SK-N-MC (cell line): Measurements from ENCODE around the gene FDX2.

Experiments
- DNase-seq: peaks from one replicate; pipeline ENCODE4 v3.0.0-alpha.2; 2011; ENCODE audit warnings: low read depth, low spot score
- H3K27ac ChIP-seq: fragments of 200-600 bp; sonication (generic); 2 replicates; pipeline ENCODE4 v1.5.1; 2016; ENCODE audit warnings: mixed run types
- H3K36me3 ChIP-seq: fragments of 200-600 bp; sonication (generic); 2 replicates; pipeline ENCODE4 v1.6.1; 2017; ENCODE audit warnings: antibody characterized with exemption, low read length, mixed read lengths; ENCODE audit not compliant: insufficient read depth
- H3K4me3 ChIP-seq: fragments of 200-600 bp; sonication (generic); 2 replicates; pipeline ENCODE4 v1.5.1; 2016
- H3K9ac ChIP-seq: fragments of 200-600 bp; sonication (generic); 2 replicates; pipeline ENCODE4 v1.8.0; 2017; ENCODE audit warnings: mixed run types, mixed read lengths; ENCODE audit not compliant: insufficient read length
- H3K9me3 ChIP-seq: fragments of 200-600 bp; sonication (generic); 2 replicates; pipeline ENCODE4 v1.6.1; 2017; ENCODE audit warnings: low read depth, mild to moderate bottlenecking, antibody characterized with exemption, low read length, moderate library complexity, mixed read lengths
- EZH2 ChIP-seq: fragments of 200-600 bp; sonication (generic); IDR thresholded peaks from one replicate; pipeline ENCODE4 v1.6.1; 2017; ENCODE audit warnings: antibody characterized with exemption
- FOXP2 ChIP-seq: optimal IDR thresholded peaks from 2 replicates; pipeline ENCODE3; 2011; ENCODE audit warnings: mild to moderate bottlenecking, moderate library complexity; ENCODE audit not compliant: insufficient read depth; ENCODE audit errors: extremely low read length, control extremely low read depth
- POLR2AphosphoS5 ChIP-seq: IDR thresholded peaks from 2 replicates; pipeline ENCODE4 v1.6.1; 2012; ENCODE audit warnings: mild to moderate bottlenecking, low read depth, low read length, borderline replicate concordance

The FDX2 gene

GRCh38 chr19:10325732-10326131, 9.9 kb upstream of the FDX2 start:
- no peak overlapping the region for H3K27ac ChIP-seq
- no peak overlapping the region for H3K9ac ChIP-seq
- no peak overlapping the region for H3K4me3 ChIP-seq
- peaks cover 84% of the 10 kb centered on the region for H3K36me3 ChIP-seq
- H3K9me3 ChIP-seq, result no peaks in the 10 kb centered on the region
- no peak for DNase-seq
- no peak for TF ChIP-seq EZH2
- TF ChIP-seq FOXP2, result no peak
- no peak for TF ChIP-seq POLR2AphosphoS5

DNA sequence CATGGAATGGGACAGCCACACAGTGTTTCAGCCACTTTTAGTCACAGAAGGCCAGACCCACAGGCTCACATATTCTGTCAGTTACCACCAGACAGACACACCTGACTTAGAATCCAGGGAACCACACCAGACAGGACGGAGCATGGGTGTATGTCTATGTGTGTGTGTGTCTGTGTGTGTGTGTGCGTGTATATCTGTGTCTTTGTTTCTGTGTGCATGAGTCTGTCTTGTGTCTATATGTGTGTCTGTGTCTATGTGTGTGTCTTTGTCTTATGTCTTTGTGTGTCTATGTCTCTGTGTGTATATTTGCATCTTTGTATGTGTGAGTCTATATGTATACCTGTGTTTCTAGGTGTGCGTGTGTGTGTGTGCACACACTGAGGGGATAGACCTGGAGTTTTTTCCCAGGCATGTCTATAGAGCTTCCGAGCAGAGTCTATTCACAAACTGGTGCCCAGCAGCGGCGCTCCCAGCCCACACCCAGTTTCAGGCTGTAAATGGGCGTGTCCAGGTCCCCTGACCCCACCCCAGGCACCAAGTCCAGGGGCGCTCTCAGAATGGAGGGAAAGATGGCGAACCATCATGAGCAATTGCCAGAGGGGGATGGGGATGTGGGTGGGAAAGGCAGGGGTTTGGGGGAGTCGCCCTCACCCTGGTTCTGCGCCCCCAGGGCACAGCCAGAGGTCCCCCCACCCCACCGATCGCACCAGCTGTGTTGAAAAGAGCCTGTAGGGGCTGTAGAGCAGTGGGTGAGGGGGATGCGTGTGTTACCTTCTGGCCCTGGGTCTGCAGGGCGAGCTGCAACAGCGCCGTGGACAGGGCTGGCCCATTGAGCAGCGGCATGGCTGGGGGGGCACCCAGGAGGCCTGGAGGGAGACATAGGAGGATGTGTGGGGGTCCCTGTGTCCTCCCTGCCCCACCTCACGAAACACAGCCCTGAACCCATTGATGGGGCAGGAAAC, 6.3 kb upstream of the FDX2 start:
- H3K27ac ChIP-seq, result no peak overlapping the region
- no peak for DNase-seq
- H3K9me3 ChIP-seq, result no peaks in the 10 kb centered on the region
- peaks cover 69% of the 10 kb centered on the region for H3K36me3 ChIP-seq
- no peak overlapping the region for H3K9ac ChIP-seq
- no peak; the same call in 1 of the 2 replicates for TF ChIP-seq POLR2AphosphoS5
- no peak for TF ChIP-seq FOXP2
- TF ChIP-seq EZH2, result no peak
- H3K4me3 ChIP-seq, result no peak overlapping the region

- no peak for TF ChIP-seq FOXP2
- TF ChIP-seq POLR2AphosphoS5, result no peak
- TF ChIP-seq EZH2, result no peak
- H3K9ac ChIP-seq, result no peak overlapping the region
- no peak for DNase-seq
- no peaks in the 10 kb centered on the region for H3K9me3 ChIP-seq
- H3K4me3 ChIP-seq, result no peak overlapping the region
- H3K36me3 ChIP-seq, result peaks cover 72% of the 10 kb centered on the region
- no peak overlapping the region for H3K27ac ChIP-seq
These were observed 5.6 kb upstream of the FDX2 start for GRCh38 chr19:10321417-10321797.

DNA sequence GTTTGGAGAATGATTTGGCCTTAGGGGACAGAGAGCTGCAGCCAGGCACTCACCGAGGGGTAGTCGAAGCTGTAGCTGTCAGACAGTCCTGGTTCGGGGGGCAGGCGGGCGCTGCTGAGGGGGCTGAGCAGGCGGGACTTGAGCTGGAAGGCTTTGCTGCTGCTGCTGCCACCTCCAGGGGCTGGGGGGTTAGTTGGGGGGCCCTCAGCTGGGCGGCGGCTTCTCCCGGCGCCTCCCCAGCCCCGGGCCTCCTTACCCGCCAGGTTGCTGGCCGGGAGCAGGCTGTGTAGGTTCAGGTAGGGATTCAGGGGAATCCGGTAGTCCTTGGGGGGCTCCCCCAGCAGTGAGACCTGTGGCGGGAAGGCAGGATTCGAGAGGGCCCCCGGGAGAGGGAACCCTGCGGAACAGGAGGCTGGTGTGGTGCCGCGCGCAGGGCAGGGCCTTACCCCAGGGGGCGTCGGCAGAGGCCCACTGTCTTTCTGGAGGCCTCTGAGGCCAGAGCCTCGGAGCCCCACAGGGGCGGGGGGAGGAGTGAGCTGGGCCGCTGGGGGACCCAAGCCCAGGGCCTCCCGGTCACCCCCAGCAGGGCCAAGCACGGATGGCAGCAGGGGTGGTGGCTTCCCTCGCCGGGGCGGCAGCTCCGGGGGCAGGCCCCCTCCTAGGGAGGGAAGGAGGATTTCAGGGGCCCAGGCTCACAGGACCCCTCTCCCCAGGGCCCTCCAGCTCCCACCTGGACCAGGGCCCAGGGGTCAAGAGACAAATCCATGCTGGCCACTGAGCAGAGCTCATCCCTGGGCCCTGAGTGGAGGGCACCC, 5.0 kb upstream of the FDX2 start:
- TF ChIP-seq EZH2 (no peak), FOXP2 (no peak), POLR2AphosphoS5 (no peak)
- no peak overlapping the region for H3K4me3 ChIP-seq
- no peaks in the 10 kb centered on the region for H3K9me3 ChIP-seq
- peaks cover 71% of the 10 kb centered on the region for H3K36me3 ChIP-seq
- no peak overlapping the region for H3K27ac ChIP-seq
- DNase-seq, result no peak
- H3K9ac ChIP-seq, result no peak overlapping the region

DNA sequence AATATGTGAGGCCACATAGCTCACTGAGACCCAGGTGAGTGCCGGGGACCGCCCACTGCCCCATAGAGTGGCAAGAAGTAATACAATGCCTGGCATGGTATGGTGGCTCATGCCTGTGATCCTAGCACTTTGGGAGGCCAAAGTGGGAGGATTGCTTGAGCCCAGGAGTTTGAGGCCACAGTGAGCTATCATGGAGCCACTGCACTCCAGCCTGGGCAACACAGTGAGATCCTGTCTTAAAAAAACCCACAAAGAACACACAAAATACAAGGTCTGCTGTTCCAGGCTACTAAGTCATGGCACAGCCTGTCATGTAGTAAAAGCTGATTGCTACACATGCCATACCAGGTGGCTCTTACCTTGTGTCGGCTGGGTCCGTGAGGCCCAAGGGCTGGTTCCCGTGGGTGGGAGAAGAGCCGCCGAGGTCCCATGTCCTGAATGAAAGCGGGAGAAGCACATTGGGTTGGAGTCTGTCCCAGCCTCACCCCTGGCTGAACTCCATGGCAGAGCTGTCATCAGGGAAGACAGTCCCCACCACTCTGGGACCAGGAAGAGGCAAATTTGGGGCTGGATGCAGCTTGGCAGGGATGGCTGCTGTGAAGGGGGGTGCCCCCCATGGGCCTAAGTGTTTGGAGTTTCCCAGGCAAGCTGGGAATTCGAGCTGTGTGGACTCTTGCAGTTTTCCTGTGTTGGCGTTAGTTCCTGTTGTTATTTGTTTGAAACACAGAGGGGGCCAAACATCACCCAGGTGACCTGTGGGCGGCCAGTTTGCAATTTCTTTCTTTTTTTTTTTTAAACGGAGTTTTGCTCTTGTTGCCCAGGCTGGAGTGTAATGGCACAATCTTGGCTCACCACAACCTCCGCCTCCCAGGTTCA, 3.2 kb upstream of the FDX2 start:
- DNase-seq, result no peak
- Histone ChIP-seq H3K4me3 (no peak overlapping the region), H3K9ac (no peak overlapping the region), H3K9me3 (no peaks in the 10 kb centered on the region), H3K27ac (no peak overlapping the region), H3K36me3 (peaks cover 58% of the 10 kb centered on the region)
- no peak for TF ChIP-seq POLR2AphosphoS5
- TF ChIP-seq EZH2, result no peak
- TF ChIP-seq FOXP2, result no peak

DNA sequence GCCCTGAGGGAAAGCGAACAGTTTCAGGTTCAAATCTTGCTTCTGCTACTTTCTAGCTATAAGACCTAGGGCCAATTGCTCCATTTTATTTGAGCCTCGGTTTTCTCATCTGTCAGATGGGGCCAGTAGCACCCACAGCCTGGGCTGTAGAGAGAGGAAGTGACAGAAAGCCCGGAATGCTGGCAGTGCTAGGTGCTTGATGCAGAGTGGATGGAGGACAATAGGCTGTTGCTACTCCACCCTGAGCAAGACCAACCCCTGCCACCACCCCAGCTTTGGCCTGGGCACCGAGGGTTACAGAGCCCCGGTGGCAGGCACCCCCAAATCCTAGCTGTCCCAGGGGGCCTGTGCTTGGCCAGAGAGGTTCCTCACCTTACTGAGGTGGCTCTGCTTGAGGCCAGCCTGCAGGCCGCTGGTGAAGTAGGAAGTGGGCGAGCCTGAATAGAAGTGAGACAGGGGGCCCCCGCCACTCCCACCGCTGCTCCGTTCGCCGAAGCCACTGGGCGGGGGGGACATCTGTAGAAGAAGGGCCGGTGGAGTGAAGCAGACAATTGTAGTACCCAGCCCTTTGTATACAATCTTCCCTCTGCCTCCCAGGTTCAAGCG, 2.1 kb upstream of the FDX2 start:
- peaks cover 56% of the 10 kb centered on the region for H3K36me3 ChIP-seq
- no peaks in the 10 kb centered on the region for H3K9me3 ChIP-seq
- TF ChIP-seq EZH2 (no peak), POLR2AphosphoS5 (no peak), FOXP2 (no peak)
- H3K4me3 ChIP-seq, result no peak overlapping the region
- H3K9ac ChIP-seq, result no peak overlapping the region
- no peak overlapping the region for H3K27ac ChIP-seq
- DNase-seq, result no peak

GRCh38 chr19:10317045-10317856, 1.4 kb upstream of the FDX2 start:
- peaks cover 49% of the 10 kb centered on the region for H3K36me3 ChIP-seq

More at GRCh38 chr19:10317045-10317856, 1.4 kb upstream of the FDX2 start:
- TF ChIP-seq POLR2AphosphoS5 (no peak), EZH2 (no peak), FOXP2 (no peak)
- H3K4me3 ChIP-seq, result no peak overlapping the region
- H3K27ac ChIP-seq, result peak overlapping the region; percentile 65; the same call in 1 of the 2 replicates
- no peaks in the 10 kb centered on the region for H3K9me3 ChIP-seq
- DNase-seq, result no peak
- no peak overlapping the region for H3K9ac ChIP-seq
